Choroid plexus epithelial cell (primary cell): ENCODE results near the gene HLCS.
"Not testable (repeated sequence)": the region's sequence is repeated elsewhere in the genome, so short reads cannot be mapped to it uniquely, and the experiment has no call there.

Experiments used
- DNase-seq: peaks from one replicate; pipeline ENCODE4 v3.0.0-alpha.2; 2010; ENCODE audit warnings: low read depth
- H3K4me3 ChIP-seq: 2 replicates; pipeline ENCODE4 v1.5.1; 2011; ENCODE audit warnings: low read depth, mild to moderate bottlenecking, control low read depth, low read length, moderate library complexity
- CTCF ChIP-seq: conservative IDR thresholded peaks from 2 replicates; pipeline ENCODE4 v1.5.1; 2011; ENCODE audit warnings: low read depth, mild to moderate bottlenecking, control low read depth, inconsistent platforms, low read length, moderate library complexity

Gene HLCS

GRCh38 chr21:37001441-37001840 lies 35.0 kb upstream of the HLCS start:
- no peak overlapping the region for H3K4me3 ChIP-seq
- DNase-seq: peak; percentile 6
- TF ChIP-seq CTCF: no peak

- no peak overlapping the region for H3K4me3 ChIP-seq
- peak; percentile 33 for DNase-seq
- TF ChIP-seq CTCF: peak; percentile 25
These were observed 33.9 kb upstream of the HLCS start for GRCh38 chr21:37000381-37000780.

GRCh38 chr21:36999131-36999898 lies 32.8 kb upstream of the HLCS start:
- DNase-seq: no peak
- no peak overlapping the region for H3K4me3 ChIP-seq
- TF ChIP-seq CTCF: no peak

GRCh38 chr21:36995285-36995684 lies 28.8 kb upstream of the HLCS start:
- H3K4me3 ChIP-seq, DNase-seq: not testable (repeated sequence)

DNA sequence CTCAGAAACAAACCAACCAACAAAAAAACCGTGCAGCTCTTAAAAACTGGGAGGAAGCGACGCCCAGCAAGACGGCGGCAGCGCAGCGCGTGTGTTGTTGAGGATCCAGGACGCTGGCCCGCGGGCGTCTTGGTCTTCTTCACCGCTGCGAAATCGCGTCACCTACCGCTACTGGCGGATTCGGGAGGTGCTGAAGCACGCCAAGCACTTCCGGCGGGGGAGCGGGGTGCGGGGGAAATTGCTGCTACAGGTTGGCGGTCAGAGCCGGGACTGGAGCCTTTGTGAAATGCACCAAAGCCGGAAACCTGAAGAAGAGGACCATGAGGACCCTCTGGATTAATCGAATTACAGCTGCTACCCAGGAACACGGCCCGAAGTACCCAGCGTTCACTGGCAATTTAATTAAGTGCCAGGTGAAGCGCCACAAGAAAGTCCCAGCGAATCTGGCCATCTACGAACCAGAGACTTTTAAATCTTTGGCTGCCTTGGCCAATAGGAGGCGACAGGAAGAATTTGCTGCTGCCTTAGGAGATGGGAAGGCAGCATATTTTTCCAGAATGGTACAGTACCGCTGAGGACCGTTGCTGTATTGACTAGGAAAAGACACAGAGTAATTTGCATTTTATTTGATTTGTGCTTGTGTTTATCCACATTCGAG lies 28.2 kb upstream of the HLCS start:
- DNase-seq: peak; percentile 26
- peak overlapping the region; percentile 32 for H3K4me3 ChIP-seq
- TF ChIP-seq CTCF: peak; percentile 23

- TF ChIP-seq CTCF: no peak
- no peak overlapping the region for H3K4me3 ChIP-seq
- DNase-seq: no peak
These were observed 26.2 kb upstream of the HLCS start for GRCh38 chr21:36992671-36993070.

DNA sequence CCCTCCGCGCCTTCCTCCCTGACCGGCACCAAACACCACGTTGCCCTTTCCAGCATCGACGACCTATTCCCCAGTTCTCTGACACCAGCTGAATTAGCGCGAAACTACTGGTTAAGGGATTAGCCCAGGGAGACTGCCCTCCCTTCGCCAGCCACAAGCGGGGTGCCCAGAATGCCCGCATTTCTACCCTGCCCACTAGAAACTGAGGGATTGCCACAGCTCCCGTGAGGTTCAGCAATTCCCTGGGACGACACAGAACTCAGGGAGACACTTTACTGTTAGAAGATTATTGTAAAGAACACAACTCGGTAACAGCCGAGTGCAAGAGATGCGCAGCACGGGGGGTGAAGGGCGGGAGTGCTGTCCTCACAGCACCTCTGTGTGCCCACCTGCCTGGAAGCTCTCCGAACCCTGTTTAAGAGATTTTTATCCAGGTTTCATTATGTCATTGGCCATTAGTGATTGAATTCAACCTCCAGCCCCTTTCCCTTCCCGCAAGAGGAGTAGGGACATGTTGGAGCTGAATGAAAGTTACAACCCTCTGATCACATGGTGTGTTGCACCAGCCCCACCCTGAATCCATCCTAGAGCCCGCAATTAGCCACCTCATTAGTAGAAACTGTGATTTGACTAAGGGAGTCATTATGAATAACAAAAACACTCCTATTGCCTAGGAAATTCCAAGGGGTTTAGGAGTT lies 24.2 kb upstream of the HLCS start:
- H3K4me3 ChIP-seq: peak overlapping the region; percentile 70
- DNase-seq: no peak
- TF ChIP-seq CTCF: no peak
